ENCODE results near the gene CYBC1.

Gene CYBC1

GRCh38 chr17:82450357-82451106 lies at the start of gene CYBC1:
TSS of gene CYBC1 (minus strand) at chr17:82450752. CDS start at chr17:82449254, 1,498 bp downstream.
- DNase-seq (ENCODE audit: low spot score), result peak; percentile 87

GRCh38 chr17:82497483-82498405 lies 47.2 kb upstream of the CYBC1 start:
- no peak for DNase-seq (ENCODE audit: low spot score)

DNA sequence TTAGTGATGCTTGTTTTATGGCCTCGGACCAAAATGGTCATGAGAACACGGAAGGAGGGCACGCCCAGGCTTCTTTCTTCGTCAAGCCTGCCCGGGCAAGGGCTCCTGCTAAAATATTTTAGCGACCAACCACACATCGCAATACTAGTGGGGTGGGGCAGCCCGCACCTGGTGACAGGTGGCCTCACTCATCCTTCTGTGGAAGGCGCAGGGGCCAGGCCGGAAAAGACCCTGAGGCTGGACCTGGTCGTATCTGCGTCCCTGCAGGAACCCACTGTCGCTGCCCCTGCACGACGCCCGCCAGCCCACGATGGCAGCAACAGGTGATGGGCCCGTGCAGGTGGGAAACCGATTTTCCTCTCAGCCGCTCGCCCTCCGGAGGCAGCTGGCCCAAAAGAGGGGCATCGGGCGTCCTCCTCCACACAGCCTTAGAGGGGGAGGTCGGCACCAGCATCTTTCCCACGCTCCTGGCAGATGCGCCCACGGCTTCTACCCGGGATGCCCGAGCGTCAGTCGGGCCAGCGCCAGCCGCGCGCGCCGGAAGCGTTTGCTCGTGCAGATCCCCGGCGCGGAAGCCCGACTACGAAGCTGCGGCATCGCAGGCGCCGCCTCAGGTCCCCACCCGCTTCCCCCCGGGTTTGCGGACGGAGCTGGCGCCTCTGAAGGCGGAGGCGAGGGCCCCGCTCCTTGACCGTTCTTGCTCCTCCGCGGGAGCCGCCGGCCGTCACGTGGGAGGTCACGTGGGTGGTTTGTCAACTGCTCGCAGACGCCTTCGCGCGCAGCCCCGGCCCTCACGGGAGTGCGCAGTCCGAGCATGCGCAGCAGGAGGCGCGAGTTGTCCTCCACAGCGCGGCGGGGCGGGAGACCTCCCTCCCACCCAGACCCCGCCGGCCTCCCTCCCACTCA lies 46.2 kb upstream of the CYBC1 start:
- DNase-seq (ENCODE audit: low spot score), result peak; percentile 87

DNA sequence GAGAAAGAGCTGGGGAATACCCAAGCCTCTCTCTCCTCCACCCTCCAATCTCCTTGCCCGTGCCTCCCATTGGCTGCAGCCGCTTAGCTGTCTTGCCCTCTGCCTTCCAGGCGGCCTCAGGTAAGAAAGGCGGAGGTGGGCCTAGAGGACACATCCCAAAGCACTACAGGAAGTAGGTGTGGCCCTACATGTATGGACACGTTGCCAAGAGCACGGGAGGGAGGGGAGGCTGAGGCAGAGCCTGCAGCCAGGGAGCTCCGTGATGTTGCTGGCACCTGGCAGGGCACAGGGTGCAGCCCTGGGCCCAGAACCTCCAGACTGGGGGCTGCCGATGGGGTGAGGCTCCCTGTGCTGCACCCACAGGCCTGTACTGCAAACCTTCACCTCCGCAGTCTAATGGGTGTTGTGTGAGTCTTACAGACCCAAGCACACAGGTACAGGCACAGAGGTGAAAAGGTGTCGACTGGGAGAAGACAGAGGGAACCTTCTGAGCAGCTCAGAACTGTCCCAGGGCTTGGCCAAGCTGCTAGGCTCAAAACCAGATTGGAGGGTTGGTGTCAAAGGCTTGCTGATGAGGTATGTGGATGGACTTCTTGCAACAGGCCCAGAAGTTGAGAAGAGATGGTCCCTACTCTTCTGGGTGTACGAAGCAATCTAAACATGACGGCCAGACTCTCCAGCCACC lies 45.4 kb upstream of the CYBC1 start:
- DNase-seq (ENCODE audit: low spot score), result no peak

DNA sequence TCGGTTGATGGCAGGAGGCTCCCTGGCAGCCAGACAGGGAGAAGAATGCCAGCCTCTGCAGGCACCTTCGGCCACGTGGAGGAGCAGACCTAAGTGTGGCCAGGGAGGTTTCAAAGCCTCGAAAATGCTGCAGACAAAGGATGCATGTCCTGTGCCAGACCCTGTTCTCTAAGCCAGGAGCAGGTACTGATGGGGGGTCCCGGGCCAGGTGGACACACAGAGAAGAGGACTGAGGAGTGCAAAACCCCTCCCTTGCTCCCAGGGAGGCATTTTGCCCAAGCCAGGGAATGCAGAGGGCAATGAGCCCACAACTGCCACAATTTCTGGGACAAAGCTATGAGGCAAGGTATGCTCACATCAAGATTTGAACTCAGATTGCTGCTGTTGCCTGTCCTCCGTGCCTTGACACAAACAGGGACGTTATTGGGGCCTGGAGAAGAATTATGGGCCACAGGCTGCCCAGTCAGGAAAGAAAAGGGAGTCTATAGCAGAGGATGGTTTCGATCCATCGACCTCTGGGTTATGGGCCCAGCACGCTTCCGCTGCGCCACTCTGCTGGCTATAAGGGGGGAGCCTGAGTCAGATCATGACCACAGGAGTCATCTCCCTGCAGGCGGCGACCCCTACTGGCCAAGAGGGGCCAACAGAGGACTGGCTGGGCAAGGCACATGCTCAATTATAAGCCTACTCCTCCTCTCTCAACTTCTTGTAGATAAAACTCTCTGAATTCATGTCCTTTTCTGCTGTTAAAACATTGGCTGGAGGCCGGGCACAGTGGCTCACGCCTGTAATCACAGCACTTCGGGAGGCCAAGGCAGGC lies 43.9 kb upstream of the CYBC1 start:
- peak; percentile 91 for DNase-seq (ENCODE audit: low spot score)

GRCh38 chr17:82493226-82493781 lies 42.8 kb upstream of the CYBC1 start:
- DNase-seq (ENCODE audit: low spot score), result no peak

DNA sequence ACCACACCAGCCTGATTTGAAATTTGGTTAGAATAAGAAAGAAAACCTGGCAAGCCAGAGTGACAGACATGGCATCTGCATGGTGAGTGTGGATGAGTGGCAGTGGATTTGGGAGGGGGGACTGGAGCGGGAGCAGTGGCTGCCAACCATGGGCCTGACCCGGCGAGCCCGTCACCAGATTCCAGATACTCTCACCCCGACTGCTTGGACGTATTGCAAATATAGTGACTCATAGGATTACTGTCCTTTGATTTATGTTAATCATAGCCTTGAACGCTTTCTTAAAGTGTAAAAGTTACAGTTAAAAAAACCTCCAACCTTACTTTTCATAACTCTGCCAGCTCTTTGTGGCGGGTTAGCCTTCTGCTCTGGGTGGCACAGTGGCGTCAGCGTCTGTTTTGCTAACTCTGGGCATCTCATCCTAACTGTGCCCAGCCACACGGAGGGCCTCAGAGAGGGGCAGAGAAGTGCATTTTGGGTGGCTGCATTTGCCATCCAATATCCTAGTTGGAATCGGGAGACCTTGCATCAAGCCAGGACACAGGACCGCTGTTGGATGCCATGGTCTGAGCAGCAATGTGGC lies 42.2 kb upstream of the CYBC1 start:
- no peak for DNase-seq (ENCODE audit: low spot score)

DNA sequence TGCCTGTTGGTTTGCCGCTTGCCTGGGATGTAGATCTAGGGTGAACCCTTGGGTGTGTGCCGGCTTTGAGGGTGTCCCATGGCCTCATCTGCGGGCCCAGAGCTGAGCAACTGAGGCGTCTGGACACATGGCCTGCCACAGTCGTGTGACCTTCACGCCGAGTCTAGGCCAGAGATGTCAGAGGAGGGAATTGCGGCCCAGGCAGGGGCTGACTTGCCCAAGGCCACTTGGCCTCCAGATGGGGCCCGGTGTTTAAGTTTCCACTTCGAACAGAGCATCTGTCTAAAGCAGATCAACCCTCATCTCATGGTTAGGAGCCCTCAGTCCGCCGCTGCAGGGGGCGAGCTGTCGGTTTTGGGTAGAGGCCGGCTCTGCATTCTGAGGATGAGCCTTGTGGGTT lies 41.0 kb upstream of the CYBC1 start:
- DNase-seq (ENCODE audit: low spot score), result no peak

- no peak for DNase-seq (ENCODE audit: low spot score)
Measured at GRCh38 chr17:82491196-82491530, 40.6 kb upstream of the CYBC1 start.

DNA sequence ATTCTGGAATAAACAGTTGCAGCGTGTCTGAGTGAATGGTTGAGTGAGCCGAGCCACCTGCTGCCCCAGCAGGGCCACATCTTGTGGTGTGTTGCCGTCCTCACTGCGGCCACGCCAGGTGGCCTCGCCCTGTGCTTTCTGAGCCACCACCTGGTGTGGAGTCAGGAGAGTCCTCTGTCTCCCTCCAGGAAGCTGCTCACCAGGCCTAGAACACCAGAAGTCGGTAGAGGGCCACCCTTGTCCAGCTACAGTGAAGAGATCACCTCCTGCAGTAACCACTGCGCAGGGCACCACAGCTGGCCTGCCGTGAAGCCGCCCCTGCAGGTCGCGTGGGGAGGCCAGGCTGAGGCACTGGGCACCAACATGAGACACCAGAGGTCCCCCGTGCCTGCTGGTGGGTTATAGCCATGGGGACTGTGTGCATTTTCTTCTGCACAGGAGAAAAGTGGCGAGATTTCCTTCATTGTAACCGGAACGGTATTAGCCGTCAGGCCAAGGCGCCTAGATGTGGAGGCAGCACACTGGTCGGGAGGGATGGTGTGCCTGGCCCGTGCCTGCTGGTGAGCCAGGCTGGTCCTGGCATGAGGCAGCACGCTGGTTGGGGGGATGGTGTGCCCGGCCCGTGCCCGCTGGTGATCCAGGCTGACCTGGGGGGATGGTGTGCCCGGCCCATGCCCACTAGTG lies 40.1 kb upstream of the CYBC1 start:
- no peak for DNase-seq (ENCODE audit: low spot score)

GRCh38 chr17:82489851-82490511 lies 39.4 kb upstream of the CYBC1 start:
- DNase-seq (ENCODE audit: low spot score), result no peak

- DNase-seq (ENCODE audit: low spot score), result no peak
Measured at GRCh38 chr17:82489117-82489516, 38.6 kb upstream of the CYBC1 start.

- no peak for DNase-seq (ENCODE audit: low spot score)
Measured at GRCh38 chr17:82487910-82488309, 37.4 kb upstream of the CYBC1 start.

DNA sequence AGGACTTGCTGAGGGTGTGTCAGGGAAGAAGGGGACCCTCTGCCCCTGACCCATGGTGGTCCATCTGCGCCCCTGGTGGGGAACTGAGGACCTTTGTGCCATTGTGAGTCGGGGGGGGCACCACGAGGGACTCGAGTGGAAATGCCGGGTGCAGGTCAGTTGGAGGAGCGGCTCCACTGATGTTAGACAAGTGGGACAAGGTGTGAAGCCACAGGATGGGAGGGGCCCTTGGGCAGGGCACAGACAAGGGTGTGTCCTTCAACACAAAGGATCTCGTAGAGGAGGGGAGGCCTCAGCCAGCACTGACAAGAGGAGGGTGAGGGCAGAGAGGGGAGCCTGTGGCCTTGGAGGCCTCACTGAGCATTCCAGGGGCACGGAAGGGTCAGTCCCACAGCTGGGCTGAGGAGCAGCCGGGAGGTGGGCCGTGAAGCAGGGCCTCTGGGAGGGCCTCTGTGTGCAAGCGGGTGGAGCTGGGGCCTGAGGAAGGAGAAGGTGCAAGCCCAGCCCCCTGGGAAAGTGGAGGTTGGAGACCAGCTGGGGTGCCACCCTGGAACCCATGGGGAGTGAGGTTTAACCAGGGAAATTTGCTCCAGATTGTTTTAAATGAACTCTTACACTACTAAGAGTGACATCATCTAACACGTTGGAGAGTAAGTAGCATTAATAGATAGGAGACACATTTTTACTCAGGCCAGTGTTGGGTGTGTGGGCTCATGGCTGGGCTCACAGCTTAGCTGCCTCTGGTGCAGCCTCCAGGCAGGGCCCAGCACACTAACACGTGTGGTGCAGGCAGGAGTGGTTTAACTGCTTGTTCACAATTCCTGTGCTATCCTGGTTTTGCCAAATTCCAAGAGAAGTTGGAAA lies 35.9 kb upstream of the CYBC1 start:
- no peak for DNase-seq (ENCODE audit: low spot score)

- no peak for DNase-seq (ENCODE audit: low spot score)
Measured at GRCh38 chr17:82483836-82484235, 33.3 kb upstream of the CYBC1 start.

DNA sequence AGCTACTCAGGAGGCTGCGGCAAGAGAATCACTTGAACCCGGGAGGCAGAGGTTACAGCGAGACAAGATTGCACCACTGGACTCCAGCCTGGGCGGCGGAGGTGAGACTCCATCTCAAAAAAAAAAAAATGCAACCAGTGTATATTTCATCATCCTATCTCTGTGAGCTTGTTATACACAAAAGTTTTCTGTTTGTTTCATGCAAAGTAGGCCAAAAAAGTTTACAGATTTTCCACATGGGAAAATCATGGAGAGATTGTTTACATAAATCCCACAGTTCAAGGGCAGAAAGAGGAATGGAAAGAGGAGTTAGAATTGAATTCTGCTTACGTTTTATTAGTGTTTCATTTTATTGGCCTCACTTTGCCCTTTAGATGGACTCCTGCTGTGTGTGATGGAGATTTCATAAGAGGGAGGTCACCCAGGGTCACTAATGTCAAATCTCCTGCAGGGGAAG lies 32.7 kb upstream of the CYBC1 start:
- no peak for DNase-seq (ENCODE audit: low spot score)

- no peak for DNase-seq (ENCODE audit: low spot score)
Measured at GRCh38 chr17:82480318-82480717, 29.8 kb upstream of the CYBC1 start.

- DNase-seq (ENCODE audit: low spot score), result no peak
Measured at GRCh38 chr17:82479602-82480001, 29.1 kb upstream of the CYBC1 start.

All from HuH-7.5 (cell line).